ENCODE measurements around the gene RPL36AL. TPM values are rescaled to one million over a fixed set of nuclear protein-coding genes. Genes with fewer than 3 reads are reported as not detected.

Gene RPL36AL
- total and polyA plus RNA-seq, 4 donors, result 117 to 729 (median 251) TPM

DNA sequence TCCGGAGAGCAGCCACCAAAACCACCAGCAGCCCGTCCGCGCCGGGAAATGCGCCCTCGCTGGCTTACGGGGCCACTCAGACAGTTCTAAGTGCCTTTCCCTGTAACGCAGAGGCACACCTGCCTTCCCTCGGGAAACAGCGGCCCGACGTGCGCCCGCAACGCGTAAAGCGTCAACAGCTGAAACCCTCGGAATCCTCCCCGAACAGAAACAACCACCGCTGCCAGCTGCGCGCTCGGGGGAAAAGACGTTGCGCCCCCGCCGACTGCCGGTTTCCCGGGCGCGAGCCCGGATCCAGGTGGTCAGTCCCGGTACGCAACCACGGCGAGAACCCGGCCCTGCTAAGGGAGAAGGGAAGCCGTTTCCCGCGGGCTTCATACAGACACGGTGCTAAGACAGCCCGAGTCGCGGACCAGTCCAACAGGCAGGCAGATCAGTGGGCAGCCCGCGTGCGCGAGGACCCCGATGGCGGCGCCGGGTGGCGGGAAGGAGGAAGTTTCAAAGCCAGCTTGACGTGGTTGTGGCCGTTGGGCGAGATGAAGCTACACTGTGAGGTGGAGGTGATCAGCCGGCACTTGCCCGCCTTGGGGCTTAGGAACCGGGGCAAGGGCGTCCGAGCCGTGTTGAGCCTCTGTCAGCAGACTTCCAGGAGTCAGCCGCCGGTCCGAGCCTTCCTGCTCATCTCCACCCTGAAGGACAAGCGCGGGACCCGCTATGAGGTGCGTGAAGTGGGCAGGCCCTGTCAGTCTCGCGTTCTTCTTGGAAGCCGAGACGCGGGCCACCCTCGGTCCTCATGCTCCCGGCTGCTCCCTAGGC, 21.7 kb downstream of the RPL36AL start, which contains the start of gene LRR1:
Gene LRR1 (plus strand): TSS at position 456 of the 816 bp plus-strand sequence. CDS start 81 bp downstream, at position 537.
- WGBS, 2 donors, result 0% methylated on average over 77 of the region's 77 CpGs
- H3K4me1 ChIP-seq (ENCODE audit: control insufficient read depth in 5 of 5, insufficient read depth in 5 of 5, low read length in 5 of 5), result peaks cover 1 to 17% (median 10%) of the 10 kb centered on the region in 5 donors
- ATAC-seq (ENCODE audit: insufficient read depth, low FRiP score) (peak; percentile 88), DNase-seq (peak; percentile 89 to 90 (median 90))
- H3K4me3 ChIP-seq, result peak within 1 kb of the TSS; percentile 91
- H3K9me3 ChIP-seq (ENCODE audit: control insufficient read depth in 4 of 4, insufficient read depth in 3 of 4, low read length in 3 of 4), result no peaks in the 10 kb centered on the region
- TF ChIP-seq, protein P1, sequence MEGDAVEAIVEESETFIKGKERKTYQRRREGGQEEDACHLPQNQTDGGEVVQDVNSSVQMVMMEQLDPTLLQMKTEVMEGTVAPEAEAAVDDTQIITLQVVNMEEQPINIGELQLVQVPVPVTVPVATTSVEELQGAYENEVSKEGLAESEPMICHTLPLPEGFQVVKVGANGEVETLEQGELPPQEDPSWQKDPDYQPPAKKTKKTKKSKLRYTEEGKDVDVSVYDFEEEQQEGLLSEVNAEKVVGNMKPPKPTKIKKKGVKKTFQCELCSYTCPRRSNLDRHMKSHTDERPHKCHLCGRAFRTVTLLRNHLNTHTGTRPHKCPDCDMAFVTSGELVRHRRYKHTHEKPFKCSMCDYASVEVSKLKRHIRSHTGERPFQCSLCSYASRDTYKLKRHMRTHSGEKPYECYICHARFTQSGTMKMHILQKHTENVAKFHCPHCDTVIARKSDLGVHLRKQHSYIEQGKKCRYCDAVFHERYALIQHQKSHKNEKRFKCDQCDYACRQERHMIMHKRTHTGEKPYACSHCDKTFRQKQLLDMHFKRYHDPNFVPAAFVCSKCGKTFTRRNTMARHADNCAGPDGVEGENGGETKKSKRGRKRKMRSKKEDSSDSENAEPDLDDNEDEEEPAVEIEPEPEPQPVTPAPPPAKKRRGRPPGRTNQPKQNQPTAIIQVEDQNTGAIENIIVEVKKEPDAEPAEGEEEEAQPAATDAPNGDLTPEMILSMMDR (IDR thresholded peaks at IDR 0.05; ENCODE audit: control extremely low read depth, extremely low read depth), result no peak
- no peaks in the 10 kb centered on the region for H3K27me3 ChIP-seq (ENCODE audit: control insufficient read depth in 3 of 3, insufficient read depth in 3 of 3, low read length in 2 of 3)
- H3K27ac ChIP-seq (ENCODE audit: low read depth in 1 of 2, low read length in 1 of 2), result peak within 1 kb of the TSS; percentile 88 to 96
- peaks cover 0 to 4% (median 1%) of the 10 kb centered on the region in 4 donors for H3K36me3 ChIP-seq (ENCODE audit: control insufficient read depth in 4 of 4, insufficient read depth in 4 of 4, low read length in 4 of 4)
- peak within 1 kb of the TSS; percentile 92 to 98 for H3K9ac ChIP-seq (ENCODE audit: insufficient read depth in 1 of 2, low read length in 2 of 2)

DNA sequence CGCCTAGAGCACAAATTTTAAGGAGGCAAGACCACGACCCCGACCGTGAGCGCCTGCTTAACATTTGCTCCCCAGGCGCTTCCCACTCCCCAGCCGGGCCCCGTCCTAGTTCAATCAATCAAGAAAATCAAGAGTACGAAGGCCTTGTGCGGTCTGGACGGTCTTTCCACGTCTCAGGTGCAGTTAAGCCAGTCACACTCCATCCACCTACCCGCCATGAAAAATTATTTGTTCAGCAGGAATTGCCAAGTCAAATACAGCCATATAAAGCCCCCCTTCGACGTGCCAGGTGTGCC, 22.3 kb downstream of the RPL36AL start:
- Histone ChIP-seq H3K36me3 (ENCODE audit: control insufficient read depth in 4 of 4, insufficient read depth in 4 of 4, low read length in 4 of 4) (peaks cover 0 to 4% (median 1%) of the 10 kb centered on the region in 4 donors), H3K27me3 (ENCODE audit: control insufficient read depth in 3 of 3, insufficient read depth in 3 of 3, low read length in 2 of 3) (no peaks in the 10 kb centered on the region), H3K4me3 (peak overlapping the region; percentile 91), H3K9me3 (ENCODE audit: control insufficient read depth in 4 of 4, insufficient read depth in 3 of 4, low read length in 3 of 4) (no peaks in the 10 kb centered on the region), H3K4me1 (ENCODE audit: control insufficient read depth in 5 of 5, insufficient read depth in 5 of 5, low read length in 5 of 5) (peaks cover 1 to 17% (median 10%) of the 10 kb centered on the region in 5 donors), H3K27ac (ENCODE audit: low read depth in 1 of 2, low read length in 1 of 2) (peak overlapping the region; percentile 88 to 96), H3K9ac (ENCODE audit: insufficient read depth in 1 of 2, low read length in 2 of 2) (peak overlapping the region; percentile 92 to 98)
- TF ChIP-seq, protein P1 (IDR thresholded peaks at IDR 0.05; ENCODE audit: control extremely low read depth, extremely low read depth), result no peak
- DNase-seq (no peak), ATAC-seq (ENCODE audit: insufficient read depth, low FRiP score) (peak; percentile 13)
- 0 to 1% methylated on average over 15 of the region's 15 CpGs for WGBS, 2 donors

- Histone ChIP-seq H3K9ac (ENCODE audit: insufficient read depth in 1 of 2, low read length in 2 of 2) (no peak overlapping the region), H3K27me3 (ENCODE audit: control insufficient read depth in 3 of 3, insufficient read depth in 3 of 3, low read length in 2 of 3) (no peaks in the 10 kb centered on the region), H3K27ac (ENCODE audit: low read depth in 1 of 2, low read length in 1 of 2) (no peak overlapping the region), H3K36me3 (ENCODE audit: control insufficient read depth in 4 of 4, insufficient read depth in 4 of 4, low read length in 4 of 4) (no peaks in the 10 kb centered on the region), H3K4me3 (no peak overlapping the region), H3K9me3 (ENCODE audit: control insufficient read depth in 4 of 4, insufficient read depth in 3 of 4, low read length in 3 of 4) (no peaks in the 10 kb centered on the region), H3K4me1 (ENCODE audit: control insufficient read depth in 5 of 5, insufficient read depth in 5 of 5, low read length in 5 of 5) (peaks cover 1 to 17% (median 10%) of the 10 kb centered on the region in 5 donors)
- TF ChIP-seq, protein P1 (IDR thresholded peaks at IDR 0.05; ENCODE audit: control extremely low read depth, extremely low read depth), result no peak
- 18 to 25% methylated on average over 4 of the region's 4 CpGs for WGBS, 2 donors
- peak; percentile 65 to 87 (median 85) for DNase-seq
- no peak for ATAC-seq (ENCODE audit: insufficient read depth, low FRiP score)
These were observed 25.9 kb downstream of the RPL36AL start for GRCh38 chr14:49594347-49595091.

Measured in lung (tissue), 12 donors.